Cardiac fibroblast (primary cell): ENCODE measurements around the gene C5orf63.
A peak's percentile ranks its signal among the peaks of the same experiment; 100 is the strongest.
"Not testable (repeated sequence)": the region's sequence is repeated elsewhere in the genome, so short reads cannot be mapped to it uniquely, and the experiment has no call there.

Experiments
- DNase-seq, 2 donors: peaks; one replicate each; pipeline versions ENCODE4 v3.0.0 to v3.0.0-alpha.2; 2010; ENCODE audit warnings: low read depth in 2 of 2
- H3K4me3 ChIP-seq, 2 donors: replicated peaks in 1 of 2; 1 replicate in 1 of 2; 2 replicates in 1 of 2; pipeline ENCODE4 v1.5.1; 2011; ENCODE audit warnings: low read depth in 2 of 2, low read length in 2 of 2, mild to moderate bottlenecking in 2 of 2, moderate library complexity in 1 of 2
- TF ChIP-seq, protein P1 (sequence below): IDR thresholded peaks from one replicate; pipeline ENCODE4 v1.5.1; 2011; ENCODE audit warnings: low read depth, mild to moderate bottlenecking, low read length, inconsistent platforms

C5orf63 gene

GRCh38 chr5:127019928-127020327, 53.4 kb downstream of the C5orf63 start:
- DNase-seq, result no peak
- no peak overlapping the region for H3K4me3 ChIP-seq
- TF ChIP-seq, protein P1, sequence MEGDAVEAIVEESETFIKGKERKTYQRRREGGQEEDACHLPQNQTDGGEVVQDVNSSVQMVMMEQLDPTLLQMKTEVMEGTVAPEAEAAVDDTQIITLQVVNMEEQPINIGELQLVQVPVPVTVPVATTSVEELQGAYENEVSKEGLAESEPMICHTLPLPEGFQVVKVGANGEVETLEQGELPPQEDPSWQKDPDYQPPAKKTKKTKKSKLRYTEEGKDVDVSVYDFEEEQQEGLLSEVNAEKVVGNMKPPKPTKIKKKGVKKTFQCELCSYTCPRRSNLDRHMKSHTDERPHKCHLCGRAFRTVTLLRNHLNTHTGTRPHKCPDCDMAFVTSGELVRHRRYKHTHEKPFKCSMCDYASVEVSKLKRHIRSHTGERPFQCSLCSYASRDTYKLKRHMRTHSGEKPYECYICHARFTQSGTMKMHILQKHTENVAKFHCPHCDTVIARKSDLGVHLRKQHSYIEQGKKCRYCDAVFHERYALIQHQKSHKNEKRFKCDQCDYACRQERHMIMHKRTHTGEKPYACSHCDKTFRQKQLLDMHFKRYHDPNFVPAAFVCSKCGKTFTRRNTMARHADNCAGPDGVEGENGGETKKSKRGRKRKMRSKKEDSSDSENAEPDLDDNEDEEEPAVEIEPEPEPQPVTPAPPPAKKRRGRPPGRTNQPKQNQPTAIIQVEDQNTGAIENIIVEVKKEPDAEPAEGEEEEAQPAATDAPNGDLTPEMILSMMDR, result no peak

GRCh38 chr5:127016722-127017121, 56.6 kb downstream of the C5orf63 start:
- DNase-seq, H3K4me3 ChIP-seq: not testable (repeated sequence)

DNA sequence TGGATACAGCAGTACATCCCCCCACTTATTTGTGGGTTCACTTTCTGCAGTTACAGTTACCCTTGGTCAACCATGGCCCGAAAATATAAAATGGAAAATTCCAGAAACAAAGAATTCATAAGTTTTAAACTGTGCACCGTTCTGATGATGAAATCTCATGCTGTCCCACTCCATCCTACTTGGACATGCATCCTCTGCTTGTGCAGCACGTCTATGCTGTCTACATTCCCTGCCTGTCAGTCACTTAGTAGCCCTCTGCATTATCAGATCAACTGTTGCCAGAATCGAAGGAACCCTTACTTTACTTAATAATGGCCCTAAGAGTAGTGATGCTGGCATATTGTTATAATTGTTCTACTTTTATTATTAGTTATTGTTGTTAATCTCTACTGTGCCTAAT, 57.6 kb downstream of the C5orf63 start:
- TF ChIP-seq, protein P1, result no peak
- no peak for DNase-seq
- no peak overlapping the region for H3K4me3 ChIP-seq

DNA sequence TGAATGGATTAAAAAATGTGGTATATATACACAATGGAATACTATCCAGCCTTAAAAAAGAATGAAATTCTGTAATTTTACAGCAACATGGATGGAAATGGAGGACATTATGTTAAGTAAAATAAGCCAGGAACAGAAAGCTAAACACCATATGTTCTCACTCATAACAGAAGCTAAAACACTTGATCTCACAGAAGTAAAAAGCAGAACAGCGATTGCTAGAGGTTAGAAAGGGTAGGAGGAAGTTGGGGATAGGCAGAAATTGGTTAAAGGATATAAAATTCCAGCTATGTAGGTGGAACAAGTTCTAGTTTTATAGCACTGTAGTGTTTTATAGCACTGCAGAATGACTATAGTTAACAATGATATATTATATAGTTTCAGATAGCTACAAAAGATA, 58.7 kb downstream of the C5orf63 start:
- no peak overlapping the region for H3K4me3 ChIP-seq
- TF ChIP-seq, protein P1, result no peak
- no peak for DNase-seq

- TF ChIP-seq, protein P1, result no peak
- peak in 1 of 2 donors; percentile 47 for DNase-seq
- H3K4me3 ChIP-seq, result no peak overlapping the region
Observed at GRCh38 chr5:127013407-127013806, 59.9 kb downstream of the C5orf63 start.

DNA sequence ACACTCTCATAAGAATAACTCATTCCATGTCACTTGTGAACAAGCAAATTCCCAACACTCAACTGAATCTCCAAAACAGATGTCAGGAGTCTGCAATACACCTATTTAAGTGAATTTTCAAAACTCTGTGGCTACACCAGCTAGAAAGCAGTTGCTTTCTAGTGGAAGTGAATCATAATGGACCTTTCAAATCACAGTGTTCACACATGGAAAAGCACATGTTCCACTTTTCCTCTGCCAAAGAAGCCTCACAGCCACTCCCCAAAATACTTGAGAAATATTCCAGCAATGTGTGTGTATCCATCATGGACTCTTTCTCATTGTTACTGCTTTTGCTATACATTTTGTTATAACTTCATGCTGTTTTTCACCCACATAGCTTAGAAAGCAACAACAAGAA, 60.4 kb downstream of the C5orf63 start:
- peak; percentile 69 to 84 for DNase-seq
- H3K4me3 ChIP-seq, result no peak overlapping the region
- TF ChIP-seq, protein P1, result no peak

GRCh38 chr5:127011961-127012644, 61.2 kb downstream of the C5orf63 start:
- DNase-seq, result peak; percentile 29 to 35
- TF ChIP-seq, protein P1, result no peak
- no peak overlapping the region for H3K4me3 ChIP-seq
